H9 (cell line): Measurements from ENCODE around the gene BRICD5. TPM values are rescaled to one million over a fixed set of nuclear protein-coding genes. Genes with fewer than 3 reads are reported as not detected.
"Not testable (repeated sequence)": the region's sequence is repeated elsewhere in the genome, so short reads cannot be mapped to it uniquely, and the experiment has no call there.

Experiments
- DNase-seq: peaks from one replicate; pipeline ENCODE4 v3.0.0-alpha.2; 2017
- H2AFZ ChIP-seq: one replicate; pipeline ENCODE4 v1.6.1; 2013; ENCODE audit warnings: mild to moderate bottlenecking, low read length, control low read depth, moderate library complexity
- H2AK5ac ChIP-seq: 2 replicates; pipeline ENCODE4 v1.6.1; 2013; ENCODE audit warnings: low read length, control low read depth, mixed read lengths; ENCODE audit not compliant: insufficient read length
- H2BK120ac ChIP-seq: one replicate; pipeline ENCODE4 v1.6.1; 2013; ENCODE audit warnings: low read depth, mild to moderate bottlenecking, low read length, control low read depth, inconsistent platforms; ENCODE audit not compliant: poor library complexity, severe bottlenecking
- H2BK12ac ChIP-seq: 2 replicates; pipeline ENCODE4 v1.6.1; 2013; ENCODE audit warnings: low read length, control low read depth, mixed read lengths, low read depth; ENCODE audit not compliant: insufficient read length
- H2BK15ac ChIP-seq: 2 replicates; pipeline ENCODE4 v1.6.1; 2013; ENCODE audit warnings: low read depth, low read length, control low read depth
- H2BK20ac ChIP-seq: one replicate; pipeline ENCODE4 v1.6.1; 2013; ENCODE audit warnings: low read depth, mild to moderate bottlenecking, low read length, control low read depth, inconsistent platforms; ENCODE audit not compliant: poor library complexity, severe bottlenecking
- H2BK5ac ChIP-seq: 2 replicates; pipeline ENCODE4 v1.6.1; 2013; ENCODE audit warnings: low read length, control low read depth, mixed read lengths; ENCODE audit not compliant: insufficient read length
- H3K14ac ChIP-seq: 2 replicates; pipeline ENCODE4 v1.6.1; 2013; ENCODE audit warnings: low read length, control low read depth; ENCODE audit not compliant: insufficient read depth
- H3K18ac ChIP-seq: 2 replicates; pipeline ENCODE4 v1.6.1; 2013; ENCODE audit warnings: low read depth, mild to moderate bottlenecking, mixed read lengths, low read length, control low read depth; ENCODE audit not compliant: insufficient read length
- H3K23ac ChIP-seq: 2 replicates; pipeline ENCODE4 v1.6.1; 2013; ENCODE audit warnings: low read length, control low read depth, mixed read lengths, low read depth; ENCODE audit not compliant: insufficient read length
- H3K23me2 ChIP-seq: 2 replicates; pipeline ENCODE4 v1.6.1; 2013; ENCODE audit warnings: low read depth, mild to moderate bottlenecking, mixed read lengths, low read length, control low read depth; ENCODE audit not compliant: insufficient read length, poor library complexity, severe bottlenecking
- H3K27ac ChIP-seq: 2 replicates; pipeline ENCODE4 v1.5.1; 2013; ENCODE audit warnings: low read length, control low read depth, mixed read lengths, low read depth; ENCODE audit not compliant: insufficient read length
- H3K27me3 ChIP-seq: 2 replicates; pipeline ENCODE4 v1.6.1; 2013; ENCODE audit warnings: low read length, control low read depth, inconsistent platforms; ENCODE audit not compliant: insufficient read depth
- H3K4ac ChIP-seq: 2 replicates; pipeline ENCODE4 v1.6.1; 2013; ENCODE audit warnings: low read depth, mild to moderate bottlenecking, control low read depth, inconsistent platforms, low read length, moderate library complexity
- H3K4me1 ChIP-seq: 2 replicates; pipeline ENCODE4 v1.6.1; 2013; ENCODE audit warnings: low read length, control low read depth, inconsistent platforms; ENCODE audit not compliant: insufficient read depth
- H3K4me2 ChIP-seq: 2 replicates; pipeline ENCODE4 v1.6.1; 2013; ENCODE audit warnings: low read length, control low read depth, mixed read lengths; ENCODE audit not compliant: insufficient read length, insufficient read depth
- H3K56ac ChIP-seq: 2 replicates; pipeline ENCODE4 v1.6.1; 2013; ENCODE audit warnings: low read depth, mild to moderate bottlenecking, mixed read lengths, low read length, control low read depth; ENCODE audit not compliant: insufficient read length
- H3K79me1 ChIP-seq: 2 replicates; pipeline ENCODE4 v1.6.1; 2013; ENCODE audit warnings: low read depth, mild to moderate bottlenecking, moderate library complexity, low read length, control low read depth, inconsistent platforms; ENCODE audit not compliant: insufficient read depth, poor library complexity, severe bottlenecking
- H3K79me2 ChIP-seq: 2 replicates; pipeline ENCODE4 v1.6.1; 2013; ENCODE audit warnings: low read length, control low read depth, inconsistent platforms; ENCODE audit not compliant: insufficient read depth
- H3K9ac ChIP-seq: 2 replicates; pipeline ENCODE4 v1.6.1; 2013; ENCODE audit warnings: low read length, control low read depth, mixed read lengths; ENCODE audit not compliant: insufficient read length; ENCODE audit errors: extremely low read depth
- H3K9me3 ChIP-seq: one replicate; pipeline ENCODE4 v1.6.1; 2013; ENCODE audit warnings: low read depth, low read length, inconsistent platforms; ENCODE audit not compliant: control insufficient read depth
- H3T11ph ChIP-seq: one replicate; pipeline ENCODE4 v1.6.1; 2013; ENCODE audit warnings: mild to moderate bottlenecking, low read length, control low read depth, inconsistent platforms
- H4K20me1 ChIP-seq: one replicate; pipeline ENCODE4 v1.6.1; 2013; ENCODE audit not compliant: control insufficient read depth, insufficient read length, insufficient read depth
- H4K5ac ChIP-seq: 2 replicates; pipeline ENCODE4 v1.6.1; 2013; ENCODE audit warnings: low read depth, mild to moderate bottlenecking, mixed read lengths, low read length, control low read depth; ENCODE audit not compliant: insufficient read length
- H4K8ac ChIP-seq: replicated peaks from 2 replicates; pipeline ENCODE4 v1.6.1; 2013; ENCODE audit warnings: low read length, control low read depth, mixed read lengths, low read depth; ENCODE audit not compliant: insufficient read length
- H4K91ac ChIP-seq: 2 replicates; pipeline ENCODE4 v1.6.1; 2013; ENCODE audit warnings: low read depth, mild to moderate bottlenecking, moderate library complexity, mixed read lengths, low read length, control low read depth; ENCODE audit not compliant: insufficient read length
- H3K27ac Mint-ChIP-seq, 3 experiments: 2 replicates in 2 of 3; 3 replicates in 1 of 3; pipeline ENCODE4 v1.8.0; 2020 to 2021; ENCODE audit warnings: mixed read lengths in 3 of 3, mild to moderate bottlenecking in 1 of 3, moderate library complexity in 1 of 3
- H3K27me3 Mint-ChIP-seq: 2 replicates; pipeline ENCODE4 v1.8.0; 2021; ENCODE audit warnings: low read depth, mild to moderate bottlenecking, moderate library complexity, mixed read lengths
- H3K36me3 Mint-ChIP-seq, 3 experiments: 2 replicates in 2 of 3; 3 replicates in 1 of 3; pipeline ENCODE4 v1.8.0; 2020 to 2021; ENCODE audit warnings: low read depth in 3 of 3, mixed read lengths in 3 of 3; ENCODE audit not compliant: insufficient read depth in 1 of 3
- H3K4me1 Mint-ChIP-seq, 2 experiments: 2 replicates each; pipeline ENCODE4 v1.8.0; 2020; ENCODE audit warnings: mixed read lengths in 2 of 2
- H3K4me3 Mint-ChIP-seq, 2 experiments: 2 replicates in 1 of 2; 3 replicates in 1 of 2; pipeline ENCODE4 v1.8.0; 2020 to 2021; ENCODE audit warnings: mild to moderate bottlenecking in 2 of 2, mixed read lengths in 2 of 2, moderate library complexity in 1 of 2
- H3K9me3 Mint-ChIP-seq, 2 experiments: 2 replicates in 1 of 2; 3 replicates in 1 of 2; pipeline ENCODE4 v1.8.0; 2020; ENCODE audit warnings: mild to moderate bottlenecking in 2 of 2, mixed read lengths in 2 of 2, moderate library complexity in 1 of 2
- CTCF ChIP-seq: fragments of 200-600 bp; sonication (generic); conservative IDR thresholded peaks from 3 replicates; pipeline ENCODE4 v1.8.0; 2021; ENCODE audit warnings: antibody characterized with exemption, mild to moderate bottlenecking
- WGBS: extraction: QIAGEN DNeasy Blood & Tissue Kit; methylation state at CpG from one replicate; pipeline ENCODE4 v1.1.7; 2013; ENCODE audit warnings: missing lambda C conversion rate, low lambda C conversion rate, mixed read lengths; ENCODE audit not compliant: insufficient read length; ENCODE audit errors: extremely low coverage; 5-methylcytosine and 5-hydroxymethylcytosine counted together
- total RNA-seq: library from RNA; stranded (reverse); gene quantifications from 2 replicates; pipeline ENCODE4 v1.2.1, GENCODE V29; 2021

The BRICD5 gene
- total RNA-seq, 1 experiment from 2014 or later = 11.9 TPM

- peaks cover 2% of the 10 kb centered on the region for H4K20me1 ChIP-seq
- H3K9me3 ChIP-seq = no peaks in the 10 kb centered on the region
- TF ChIP-seq CTCF = no peak
- H3K23ac ChIP-seq = no peak overlapping the region
- no peaks in the 10 kb centered on the region for H3K27me3 Mint-ChIP-seq
- WGBS = no CpG with 5 or more reads among the region's 8 CpGs
- no peak overlapping the region for H2AFZ ChIP-seq
- no peak overlapping the region for H2AK5ac ChIP-seq
- no peak overlapping the region for H3K4me3 Mint-ChIP-seq
- no peak overlapping the region for H3K27ac Mint-ChIP-seq
- H3K56ac ChIP-seq = no peak overlapping the region
- H3K36me3 Mint-ChIP-seq = peaks cover 77 to 100% (median 94%) of the 10 kb centered on the region in 3 experiments
- no peak overlapping the region for H4K5ac ChIP-seq
- H3K79me1 ChIP-seq = peaks cover 6% of the 10 kb centered on the region
- H3T11ph ChIP-seq = no peak overlapping the region
- no peak overlapping the region for H4K8ac ChIP-seq
- no peaks in the 10 kb centered on the region for H3K23me2 ChIP-seq
- no peak overlapping the region for H2BK5ac ChIP-seq
- H3K4me2 ChIP-seq = no peak overlapping the region
- no peak overlapping the region for H3K18ac ChIP-seq
- no peak overlapping the region for H2BK20ac ChIP-seq
- no peak overlapping the region for H3K9ac ChIP-seq
- no peaks in the 10 kb centered on the region for H3K27me3 ChIP-seq
- no peak overlapping the region for H3K4ac ChIP-seq
- H3K9me3 Mint-ChIP-seq = no peaks in the 10 kb centered on the region
- H2BK12ac ChIP-seq = no peak overlapping the region
- peaks cover 7 to 9% of the 10 kb centered on the region in 2 experiments for H3K4me1 Mint-ChIP-seq
- no peak overlapping the region for H2BK120ac ChIP-seq
- no peak overlapping the region for H3K14ac ChIP-seq
- H2BK15ac ChIP-seq = no peak overlapping the region
- H4K91ac ChIP-seq = no peak overlapping the region
- no peak overlapping the region for H3K27ac ChIP-seq
- H3K4me1 ChIP-seq = no peaks in the 10 kb centered on the region
- no peak for DNase-seq
- H3K79me2 ChIP-seq = peaks cover 18% of the 10 kb centered on the region
These were observed 49.6 kb upstream of the BRICD5 start for GRCh38 chr16:2260250-2260649.

GRCh38 chr16:2258530-2258929 is 47.9 kb upstream of the BRICD5 start:
- H3T11ph ChIP-seq, H3K4ac ChIP-seq, H4K8ac ChIP-seq, DNase-seq, H4K5ac ChIP-seq, H3K4me3 Mint-ChIP-seq, H4K20me1 ChIP-seq, H3K23ac ChIP-seq, H3K23me2 ChIP-seq, H3K9me3 Mint-ChIP-seq, H3K9ac ChIP-seq, H3K79me1 ChIP-seq, H3K4me2 ChIP-seq, H2BK5ac ChIP-seq, H3K4me1 Mint-ChIP-seq, H2BK20ac ChIP-seq, H2BK12ac ChIP-seq, H2BK120ac ChIP-seq, H3K27me3 Mint-ChIP-seq, H2BK15ac ChIP-seq, H3K14ac ChIP-seq, H3K56ac ChIP-seq, H2AFZ ChIP-seq, H3K27me3 ChIP-seq, H2AK5ac ChIP-seq, H4K91ac ChIP-seq, H3K4me1 ChIP-seq, H3K79me2 ChIP-seq, H3K18ac ChIP-seq, H3K27ac ChIP-seq, H3K9me3 ChIP-seq: not testable (repeated sequence)
- peaks cover 70 to 99% (median 90%) of the 10 kb centered on the region in 3 experiments for H3K36me3 Mint-ChIP-seq
- no CpG with 5 or more reads among the region's 7 CpGs for WGBS
- peak overlapping the region in 1 of 3 experiments; percentile 64; a peak in 1 of 7 replicates for H3K27ac Mint-ChIP-seq
